GM23338 (cell line): ENCODE results near the gene LY86. TPM values are rescaled to one million over a fixed set of nuclear protein-coding genes. Genes with fewer than 3 reads are reported as not detected.

ENCODE experiments used
- ATAC-seq: fragments of 200-7000 bp; cut with Tn5 transposase; 3 replicates; pipeline ENCODE4 v1.9.1; 2020
- DNase-seq: peaks from one replicate; pipeline ENCODE4 v3.0.0-alpha.2; 2015; ENCODE audit warnings: low spot score
- H2AFZ ChIP-seq: fragments of 200-600 bp; sonication (generic); 2 replicates; pipeline ENCODE4 v1.8.0; 2016; ENCODE audit warnings: antibody characterized with exemption, mild to moderate bottlenecking, moderate library complexity
- H3F3A ChIP-seq: fragments of 200-600 bp; sonication (generic); replicated peaks from 2 replicates; pipeline ENCODE4 v1.8.0; 2017; ENCODE audit warnings: antibody characterized with exemption, mixed run types, low read depth
- H3K27ac ChIP-seq: fragments of 200-600 bp; sonication (generic); 2 replicates; pipeline ENCODE4 v1.6.1; 2016; ENCODE audit warnings: low read depth
- H3K27me3 ChIP-seq: fragments of 200-600 bp; sonication (generic); 2 replicates; pipeline ENCODE4 v1.8.0; 2016; ENCODE audit warnings: mild to moderate bottlenecking, mixed run types, moderate library complexity; ENCODE audit not compliant: insufficient read depth
- H3K36me3 ChIP-seq: fragments of 200-600 bp; sonication (generic); 2 replicates; pipeline ENCODE4 v1.8.0; 2016; ENCODE audit warnings: mild to moderate bottlenecking; ENCODE audit not compliant: insufficient read depth
- H3K4me1 ChIP-seq: fragments of 200-600 bp; sonication (generic); 2 replicates; pipeline ENCODE4 v1.8.0; 2016; ENCODE audit warnings: mild to moderate bottlenecking, moderate library complexity; ENCODE audit not compliant: insufficient read depth
- H3K4me2 ChIP-seq: fragments of 200-600 bp; sonication (generic); 2 replicates; pipeline ENCODE4 v1.7.1; 2017; ENCODE audit warnings: mixed run types
- H3K4me3 ChIP-seq: fragments of 200-600 bp; sonication (generic); 2 replicates; pipeline ENCODE4 v1.6.1; 2016; ENCODE audit warnings: mixed run types
- H3K79me2 ChIP-seq: fragments of 200-600 bp; sonication (generic); replicated peaks from 2 replicates; pipeline ENCODE4 v1.8.0; 2017; ENCODE audit warnings: mild to moderate bottlenecking; ENCODE audit not compliant: insufficient read depth
- H3K9me2 ChIP-seq: fragments of 200-600 bp; sonication (generic); 2 replicates; pipeline ENCODE4 v1.8.0; 2017; ENCODE audit not compliant: insufficient read depth
- H4K20me1 ChIP-seq: fragments of 200-600 bp; sonication (generic); replicated peaks from 2 replicates; pipeline ENCODE4 v1.8.0; 2017; ENCODE audit warnings: mild to moderate bottlenecking; ENCODE audit not compliant: insufficient read depth
- H3K27ac Mint-ChIP-seq: 2 replicates; pipeline ENCODE4 v1.8.0; 2020; ENCODE audit warnings: inconsistent platforms, mild to moderate bottlenecking, moderate library complexity, mixed read lengths
- H3K27me3 Mint-ChIP-seq: 3 replicates; pipeline ENCODE4 v1.8.0; 2022; ENCODE audit warnings: low read depth, mild to moderate bottlenecking, moderate library complexity, mixed read lengths, inconsistent platforms; ENCODE audit not compliant: insufficient read depth, poor library complexity
- H3K36me3 Mint-ChIP-seq: 3 replicates; pipeline ENCODE4 v1.8.0; 2021; ENCODE audit warnings: low read depth, mild to moderate bottlenecking, inconsistent platforms, moderate library complexity, mixed read lengths
- H3K4me1 Mint-ChIP-seq: 3 replicates; pipeline ENCODE4 v1.8.0; 2020; ENCODE audit warnings: mild to moderate bottlenecking, inconsistent platforms, mixed read lengths
- H3K4me3 Mint-ChIP-seq: 3 replicates; pipeline ENCODE4 v1.8.0; 2021; ENCODE audit warnings: moderate library complexity, mild to moderate bottlenecking, inconsistent platforms, mixed read lengths
- H3K9me3 Mint-ChIP-seq: 3 replicates; pipeline ENCODE4 v1.8.0; 2020; ENCODE audit warnings: moderate library complexity, mild to moderate bottlenecking, inconsistent platforms, mixed read lengths
- CREB1 ChIP-seq: fragments of 250-450 bp; sonication (Bioruptor Pico); IDR thresholded peaks from 2 replicates; pipeline ENCODE4 v1.5.0; 2020; ENCODE audit warnings: low read depth, mild to moderate bottlenecking, moderate library complexity
- CTCF ChIP-seq, 2 experiments: fragments of 200-600 bp in 1 of 2; sonication (generic) in 1 of 2; conservative IDR thresholded peaks; 2 replicates each; pipeline versions ENCODE4 v1.5.1 to v1.6.1; 2016 to 2017; ENCODE audit warnings: antibody characterized with exemption in 2 of 2, low read depth in 2 of 2, mild to moderate bottlenecking in 2 of 2, moderate library complexity in 1 of 2
- ETS1 ChIP-seq: IDR thresholded peaks from 2 replicates; pipeline ENCODE4 v1.6.1; 2016; ENCODE audit warnings: antibody characterized with exemption
- EZH2 ChIP-seq: fragments of 200-600 bp; sonication (generic); IDR thresholded peaks from one replicate; pipeline ENCODE4 v1.8.0; 2017; ENCODE audit warnings: antibody characterized with exemption, mild to moderate bottlenecking, low read depth; ENCODE audit not compliant: unreplicated experiment
- EZH2phosphoT487 ChIP-seq: fragments of 200-600 bp; sonication (generic); IDR thresholded peaks from one replicate; pipeline ENCODE4 v1.8.1; 2018; ENCODE audit warnings: antibody characterized with exemption; ENCODE audit not compliant: unreplicated experiment
- JUNB ChIP-seq: IDR thresholded peaks from one replicate; pipeline ENCODE4 v1.6.1; 2016; ENCODE audit warnings: antibody characterized with exemption; ENCODE audit not compliant: unreplicated experiment
- NANOG ChIP-seq: IDR thresholded peaks from 2 replicates; pipeline ENCODE4 v1.6.1; 2016; ENCODE audit warnings: antibody characterized with exemption, borderline replicate concordance
- POLR2AphosphoS5 ChIP-seq: IDR thresholded peaks from 2 replicates; pipeline ENCODE4 v1.6.1; 2016; ENCODE audit warnings: antibody characterized with exemption, low read depth
- REST ChIP-seq: IDR thresholded peaks from one replicate; pipeline ENCODE4 v1.6.1; 2018; ENCODE audit warnings: antibody characterized with exemption; ENCODE audit not compliant: unreplicated experiment
- ZNF114 ChIP-seq: fragments of 250-450 bp; sonication (Bioruptor Pico); IDR thresholded peaks from 2 replicates; pipeline ENCODE4 v1.5.0; 2020; ENCODE audit warnings: mild to moderate bottlenecking, moderate library complexity
- ZNF331 ChIP-seq: fragments of 250-450 bp; sonication (Bioruptor Pico); IDR thresholded peaks from 2 replicates; pipeline ENCODE4 v1.5.0; 2020; ENCODE audit warnings: low read depth, mild to moderate bottlenecking, moderate library complexity
- polyA plus RNA-seq: library from polyadenylated mRNA; unstranded; fragments of >200 nt; fragmentation: Nextera tagmentation; extraction: Ambion mirVana; gene quantifications from 2 replicates; pipeline ENCODE4 v1.2.1, GENCODE V29; 2016
- total RNA-seq: library from RNA; depleted of rRNA; stranded (reverse); fragments of >200 nt; shearing (Covaris generic); gene quantifications from 2 replicates; pipeline ENCODE4 v1.2.3, GENCODE V29; 2014

LY86 gene
- total and polyA plus RNA-seq, 2 experiments from 2014 or later: 0.29 TPM; not detected in 1

- TF ChIP-seq ETS1 (no peak), ZNF331 (CRISPR knock-in tag) (no peak), REST (no peak), CTCF (conservative IDR thresholded peaks at IDR 0.05; ENCODE audit: low read depth in 2 of 2) (no peak), JUNB (no peak)
Measured at GRCh38 chr6:6631053-6631452, 42.5 kb downstream of the LY86 start (continued).

- Histone ChIP-seq H3K4me2 (no peak overlapping the region), H2AFZ (no peak overlapping the region), H3K27ac (no peak overlapping the region), H3K27me3 (no peaks in the 10 kb centered on the region), H3K36me3 (no peaks in the 10 kb centered on the region), H3K79me2 (no peaks in the 10 kb centered on the region), H3K4me1 (peaks cover 7% of the 10 kb centered on the region), H4K20me1 (no peaks in the 10 kb centered on the region), H3K4me3 (no peak overlapping the region), H3F3A (no peaks in the 10 kb centered on the region), H3K9me2 (peaks cover 5% of the 10 kb centered on the region; the same call in 1 of the 2 replicates)
- DNase-seq (no peak), ATAC-seq (no peak)
- no peaks in the 10 kb centered on the region for H3K9me3 Mint-ChIP-seq
- no peaks in the 10 kb centered on the region for H3K36me3 Mint-ChIP-seq
- no peak overlapping the region for H3K4me3 Mint-ChIP-seq
- H3K27me3 Mint-ChIP-seq: peaks cover 5% of the 10 kb centered on the region
- H3K27ac Mint-ChIP-seq: no peak overlapping the region
- peaks cover 29% of the 10 kb centered on the region for H3K4me1 Mint-ChIP-seq
- TF ChIP-seq REST (no peak), JUNB (no peak), CREB1 (no peak), EZH2phosphoT487 (no peak), EZH2 (no peak), ZNF331 (CRISPR knock-in tag) (no peak), NANOG (no peak), ZNF114 (no peak), POLR2AphosphoS5 (no peak)
Measured at GRCh38 chr6:6631534-6632276, 43.2 kb downstream of the LY86 start.
